GM18526 (cell line): ENCODE data around the gene SLC9A9.

Experiments
- POLR2A ChIP-seq: IDR thresholded peaks from 3 replicates; pipeline ENCODE4 v1.6.1; 2011; ENCODE audit not compliant: insufficient read length; ENCODE audit errors: extremely low read depth

Gene SLC9A9

GRCh38 chr3:143514109-143514508 is 334.2 kb downstream of the SLC9A9 start:
- no peak for TF ChIP-seq POLR2A

- TF ChIP-seq POLR2A, result no peak
These were observed 336.9 kb downstream of the SLC9A9 start for GRCh38 chr3:143511174-143511879.

GRCh38 chr3:143510601-143511000 is 337.7 kb downstream of the SLC9A9 start:
- no peak for TF ChIP-seq POLR2A

- TF ChIP-seq POLR2A, result no peak
These were observed 340.3 kb downstream of the SLC9A9 start for GRCh38 chr3:143507735-143508580.

- no peak for TF ChIP-seq POLR2A
These were observed 342.1 kb downstream of the SLC9A9 start for GRCh38 chr3:143506190-143506589.

- TF ChIP-seq POLR2A, result no peak
These were observed 344.9 kb downstream of the SLC9A9 start for GRCh38 chr3:143503325-143503885.

- TF ChIP-seq POLR2A, result no peak
These were observed 346.2 kb downstream of the SLC9A9 start for GRCh38 chr3:143502081-143502480.

GRCh38 chr3:143497382-143497781 is 350.9 kb downstream of the SLC9A9 start:
- no peak for TF ChIP-seq POLR2A

GRCh38 chr3:143496191-143496590 is 352.1 kb downstream of the SLC9A9 start:
- TF ChIP-seq POLR2A, result no peak

GRCh38 chr3:143495527-143495926 is 352.7 kb downstream of the SLC9A9 start:
- TF ChIP-seq POLR2A, result no peak

GRCh38 chr3:143486611-143487010 is 361.7 kb downstream of the SLC9A9 start:
- no peak for TF ChIP-seq POLR2A

GRCh38 chr3:143484846-143485512 is 363.3 kb downstream of the SLC9A9 start:
- TF ChIP-seq POLR2A, result no peak

- no peak for TF ChIP-seq POLR2A
These were observed 365.1 kb downstream of the SLC9A9 start for GRCh38 chr3:143483214-143483613.

GRCh38 chr3:143482106-143483088 is 365.9 kb downstream of the SLC9A9 start:
- no peak for TF ChIP-seq POLR2A

- no peak for TF ChIP-seq POLR2A
These were observed 367.9 kb downstream of the SLC9A9 start for GRCh38 chr3:143480344-143480743.

GRCh38 chr3:143479727-143480126 is 368.5 kb downstream of the SLC9A9 start:
- no peak for TF ChIP-seq POLR2A
